Suprapubic skin (tissue), 3 donors: ENCODE results near the gene ZBTB20.

Experiments used
- POLR2A ChIP-seq, 2 donors: fragments of 450-650 bp; IDR thresholded peaks; one replicate each; pipeline ENCODE4 v1.6.1; 2017; ENCODE audit warnings: antibody characterized with exemption in 2 of 2, mild to moderate bottlenecking in 2 of 2, moderate library complexity in 2 of 2
- TF ChIP-seq, protein P1 (sequence below), 2 donors: fragments of 200-600 bp in 1 of 2; fragments of 450-650 bp in 1 of 2; sonication (generic) in 1 of 2; IDR thresholded peaks; one replicate each; pipeline ENCODE4 v1.5.1; 2016 to 2019; ENCODE audit warnings: antibody characterized with exemption in 2 of 2, mild to moderate bottlenecking in 1 of 2, moderate library complexity in 1 of 2

DNA sequence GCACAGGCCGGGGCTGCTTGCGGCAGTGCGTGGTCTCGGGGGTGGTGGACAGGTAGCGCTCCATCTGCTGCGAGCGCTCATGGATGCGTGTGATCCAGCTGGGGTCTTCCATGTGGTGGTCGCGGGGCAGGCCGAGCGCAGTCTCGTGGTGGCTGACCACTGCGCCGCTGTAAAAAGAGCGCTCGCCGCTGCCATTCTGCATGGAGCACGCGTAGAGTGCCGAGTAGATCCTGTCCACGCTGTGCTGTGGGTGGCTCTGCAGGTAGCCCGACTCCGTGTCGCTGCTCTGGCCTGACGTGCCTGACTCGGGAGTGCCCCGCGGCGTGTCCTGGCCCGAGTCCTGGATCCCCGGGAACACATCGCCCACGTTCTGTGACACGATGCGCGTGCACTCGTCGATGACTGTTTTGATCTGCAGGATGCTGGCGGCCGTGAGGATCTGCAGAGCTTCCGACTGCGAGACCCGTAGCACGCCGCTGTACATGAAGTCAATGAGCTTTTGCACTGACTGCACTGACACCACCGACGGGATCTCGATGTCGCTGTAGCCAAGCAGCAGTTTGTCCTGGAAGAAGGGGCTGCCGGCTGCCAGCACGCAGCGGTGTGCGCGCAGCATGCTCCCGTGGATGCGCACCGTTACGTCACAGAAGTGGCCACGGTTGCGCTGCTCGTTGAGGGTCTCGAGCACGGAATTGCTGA is 795.8 kb downstream of the ZBTB20 start:
- TF ChIP-seq, protein P1, sequence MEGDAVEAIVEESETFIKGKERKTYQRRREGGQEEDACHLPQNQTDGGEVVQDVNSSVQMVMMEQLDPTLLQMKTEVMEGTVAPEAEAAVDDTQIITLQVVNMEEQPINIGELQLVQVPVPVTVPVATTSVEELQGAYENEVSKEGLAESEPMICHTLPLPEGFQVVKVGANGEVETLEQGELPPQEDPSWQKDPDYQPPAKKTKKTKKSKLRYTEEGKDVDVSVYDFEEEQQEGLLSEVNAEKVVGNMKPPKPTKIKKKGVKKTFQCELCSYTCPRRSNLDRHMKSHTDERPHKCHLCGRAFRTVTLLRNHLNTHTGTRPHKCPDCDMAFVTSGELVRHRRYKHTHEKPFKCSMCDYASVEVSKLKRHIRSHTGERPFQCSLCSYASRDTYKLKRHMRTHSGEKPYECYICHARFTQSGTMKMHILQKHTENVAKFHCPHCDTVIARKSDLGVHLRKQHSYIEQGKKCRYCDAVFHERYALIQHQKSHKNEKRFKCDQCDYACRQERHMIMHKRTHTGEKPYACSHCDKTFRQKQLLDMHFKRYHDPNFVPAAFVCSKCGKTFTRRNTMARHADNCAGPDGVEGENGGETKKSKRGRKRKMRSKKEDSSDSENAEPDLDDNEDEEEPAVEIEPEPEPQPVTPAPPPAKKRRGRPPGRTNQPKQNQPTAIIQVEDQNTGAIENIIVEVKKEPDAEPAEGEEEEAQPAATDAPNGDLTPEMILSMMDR (IDR thresholded peaks at IDR 0.05): no peak
- no peak for TF ChIP-seq POLR2A (IDR thresholded peaks at IDR 0.05)
